SU-DHL-6 (cell line): Measurements from ENCODE around the gene ERCC3.

Source experiments
- CTCF ChIP-seq: fragments of 200-600 bp; sonication (generic); IDR thresholded peaks from one replicate; pipeline ENCODE4 v1.5.1; 2017; ENCODE audit warnings: antibody characterized with exemption, mild to moderate bottlenecking, low read length, moderate library complexity; ENCODE audit not compliant: insufficient read depth, poor library complexity, severe bottlenecking
- EZH2phosphoT487 ChIP-seq: fragments of 200-600 bp; sonication (generic), shearing (Covaris generic); conservative IDR thresholded peaks from 2 replicates; pipeline ENCODE4 v1.6.1; 2018; ENCODE audit warnings: mild to moderate bottlenecking, antibody characterized with exemption, low read length, moderate library complexity, mixed read lengths

- TF ChIP-seq CTCF: no peak
- TF ChIP-seq EZH2phosphoT487: no peak
Measured at GRCh38 chr2:127330753-127331152, 36.8 kb upstream of the ERCC3 start.
